GM18505 (cell line): ENCODE data around the gene FOXA2.

Experiments
- ATAC-seq: cut with Tn5 transposase; IDR thresholded peaks from one replicate; pipeline ENCODE4 v1.9.1; 2021; ENCODE audit not compliant: unreplicated experiment
- POLR2A ChIP-seq: IDR thresholded peaks from 4 replicates; pipeline ENCODE4 v1.6.1; 2011; ENCODE audit warnings: borderline replicate concordance; ENCODE audit not compliant: insufficient read depth, insufficient read length; ENCODE audit errors: extremely low read depth

FOXA2 gene

GRCh38 chr20:22579119-22579427 lies 5.3 kb downstream of the FOXA2 start:
- no peak for TF ChIP-seq POLR2A
- ATAC-seq: no peak

DNA sequence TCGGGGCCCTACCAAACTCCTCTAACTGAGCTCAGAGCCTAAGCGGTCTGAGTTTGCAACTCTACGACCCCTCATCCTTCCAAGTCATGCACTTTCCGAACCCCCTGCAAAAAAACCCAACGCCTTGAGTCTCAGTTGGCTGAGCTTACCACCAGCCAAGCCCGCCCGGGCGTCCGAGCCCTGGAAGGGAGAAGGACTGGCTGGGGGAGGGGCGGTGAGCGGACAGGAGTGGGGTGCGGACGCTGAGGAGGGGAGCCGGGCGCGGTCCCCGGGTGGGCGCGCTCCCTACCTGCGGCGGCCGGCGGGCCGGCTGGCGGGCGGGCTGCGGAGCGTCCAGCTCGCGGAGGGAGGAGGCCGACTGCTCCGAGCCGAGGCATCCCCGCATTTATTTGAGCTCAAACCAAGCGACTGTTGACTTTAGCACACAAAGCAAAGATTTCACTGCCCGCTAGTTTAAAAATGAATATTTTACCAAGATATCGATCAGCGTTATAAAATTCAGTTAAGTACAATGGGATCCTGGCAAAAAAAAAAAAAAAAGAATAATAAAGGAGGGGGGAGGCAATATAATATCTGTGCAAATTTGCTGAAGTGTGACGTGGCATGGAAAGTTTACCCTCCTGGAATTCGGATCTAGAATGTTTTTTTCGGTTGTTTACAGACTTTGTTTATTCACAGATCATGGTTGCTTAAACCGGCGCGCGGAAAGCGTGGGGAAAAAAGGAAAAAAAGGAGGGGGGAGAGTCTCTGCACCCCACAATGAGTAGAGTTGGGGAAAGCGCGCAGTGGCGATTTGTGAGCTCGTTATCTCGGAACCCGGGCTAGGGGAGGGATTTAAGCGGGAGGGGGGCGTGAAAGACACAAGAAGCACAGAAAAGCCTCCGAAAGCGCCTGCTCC lies 5.9 kb downstream of the FOXA2 start:
- no peak for ATAC-seq
- no peak for TF ChIP-seq POLR2A

DNA sequence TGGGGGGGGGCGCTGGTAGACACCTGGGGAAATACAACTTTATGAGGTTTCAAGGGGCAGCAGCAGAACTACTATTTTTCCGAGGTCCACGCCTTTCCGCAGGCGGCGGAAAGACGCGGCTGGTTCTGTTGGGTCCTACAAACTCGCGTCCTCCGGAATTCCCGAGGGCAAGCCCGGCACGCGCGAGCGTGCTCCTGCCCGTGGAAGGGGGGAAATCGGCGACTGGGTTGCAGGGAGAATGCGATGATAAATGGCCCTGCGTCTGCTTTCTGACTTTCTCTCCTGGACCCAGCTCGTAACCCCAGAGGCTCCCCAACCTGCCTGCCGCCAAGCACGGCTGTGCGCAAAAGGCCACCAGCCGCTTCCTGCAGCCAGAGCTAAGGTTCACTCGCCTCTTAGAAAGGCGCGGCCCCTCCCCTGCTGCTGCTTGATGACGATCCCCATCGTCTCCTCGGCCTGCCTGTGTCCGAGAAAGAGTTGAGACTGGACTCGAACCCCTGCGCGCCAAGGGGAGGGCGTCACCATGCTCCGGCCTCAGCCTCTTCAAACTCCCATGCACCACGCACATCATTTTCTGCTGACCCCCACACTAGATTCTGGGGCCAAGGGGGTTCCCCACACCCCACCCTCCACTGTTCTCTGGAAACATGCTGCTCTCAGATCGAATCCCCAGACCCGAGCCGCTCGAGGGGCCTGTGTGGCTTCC lies 6.7 kb downstream of the FOXA2 start:
- TF ChIP-seq POLR2A: no peak
- no peak for ATAC-seq

DNA sequence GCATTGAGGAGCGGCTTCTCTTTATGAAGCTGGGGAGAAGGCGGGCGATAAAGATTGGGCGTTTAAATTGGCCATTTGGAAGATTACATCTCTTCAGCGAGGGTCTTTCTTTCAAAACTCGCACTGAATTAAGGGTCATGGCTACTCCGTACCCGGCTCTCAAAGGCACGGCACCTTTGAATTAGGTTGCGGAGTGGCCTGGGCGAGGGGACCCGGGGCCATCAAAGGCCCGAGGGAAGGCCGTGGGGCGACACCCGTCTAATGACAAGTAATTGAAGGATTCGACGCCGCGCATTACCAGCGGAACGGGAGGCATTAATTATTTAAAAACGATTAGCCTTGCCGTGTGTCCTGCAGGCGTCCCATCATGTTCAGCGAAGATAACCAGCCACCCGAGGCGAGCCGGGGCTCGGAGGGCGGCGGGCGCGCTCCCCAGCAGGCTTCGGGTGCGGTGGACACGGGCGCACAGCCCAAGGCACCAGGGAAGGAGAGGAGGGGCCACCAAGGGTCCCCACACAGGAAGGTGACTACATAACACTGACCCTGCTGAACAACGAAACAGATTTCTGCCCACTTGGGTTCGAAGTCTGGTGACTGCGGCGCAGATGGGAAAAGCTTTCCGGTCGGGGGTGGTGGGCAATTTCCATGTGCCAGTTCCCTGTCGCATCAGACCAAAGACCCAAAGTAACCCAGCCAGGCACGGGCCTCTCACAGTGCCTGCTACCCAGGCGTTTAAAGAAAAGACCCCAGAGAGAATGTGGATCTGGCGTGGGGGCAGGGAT lies 7.4 kb downstream of the FOXA2 start:
- no peak for TF ChIP-seq POLR2A
- no peak for ATAC-seq

- no peak for ATAC-seq
- no peak for TF ChIP-seq POLR2A
Measured at GRCh38 chr20:22576273-22576672, 8.1 kb downstream of the FOXA2 start.

- ATAC-seq: no peak
- no peak for TF ChIP-seq POLR2A
Measured at GRCh38 chr20:22575737-22576136, 8.6 kb downstream of the FOXA2 start.

DNA sequence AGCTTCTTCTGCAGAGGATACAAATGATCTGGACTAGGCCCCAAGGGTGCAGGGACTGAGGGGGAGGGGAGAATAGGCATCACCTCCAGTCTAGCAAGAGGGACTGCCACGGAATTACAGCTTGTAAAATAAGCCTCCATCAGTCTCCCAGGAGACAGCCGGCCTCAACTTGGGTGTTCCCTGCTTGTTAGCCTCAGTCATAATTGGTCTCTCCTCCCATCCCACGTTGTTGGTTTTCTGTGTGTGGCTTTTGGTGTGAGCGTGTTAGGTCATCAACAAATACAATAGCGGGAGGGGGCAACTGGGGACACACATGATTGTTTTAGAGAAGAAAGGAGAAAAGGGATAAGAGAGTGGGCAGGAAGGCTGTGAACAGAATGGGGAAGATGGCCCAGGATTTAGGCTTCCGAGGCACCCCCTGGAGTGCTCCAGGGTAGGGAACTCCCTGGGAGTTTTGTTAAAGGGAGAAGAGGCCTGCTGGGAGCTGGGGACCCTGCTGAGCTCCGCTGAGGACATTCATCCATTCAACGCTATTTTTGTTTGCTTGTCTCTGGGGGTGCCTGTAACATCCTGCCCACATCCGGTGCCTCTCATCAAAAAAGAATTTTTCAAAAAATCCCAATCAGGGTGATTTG lies 9.2 kb downstream of the FOXA2 start:
- no peak for ATAC-seq
- TF ChIP-seq POLR2A: no peak

- no peak for TF ChIP-seq POLR2A
- no peak for ATAC-seq
Measured at GRCh38 chr20:22574545-22575086, 9.8 kb downstream of the FOXA2 start.

- ATAC-seq: no peak
- TF ChIP-seq POLR2A: no peak
Measured at GRCh38 chr20:22572491-22572890, 11.9 kb downstream of the FOXA2 start.

GRCh38 chr20:22572023-22572422 lies 12.3 kb downstream of the FOXA2 start:
- TF ChIP-seq POLR2A: no peak
- no peak for ATAC-seq

GRCh38 chr20:22569353-22569752 lies 15.0 kb downstream of the FOXA2 start:
- TF ChIP-seq POLR2A: no peak
- no peak for ATAC-seq

GRCh38 chr20:22568872-22569344 lies 15.5 kb downstream of the FOXA2 start:
- ATAC-seq: no peak

DNA sequence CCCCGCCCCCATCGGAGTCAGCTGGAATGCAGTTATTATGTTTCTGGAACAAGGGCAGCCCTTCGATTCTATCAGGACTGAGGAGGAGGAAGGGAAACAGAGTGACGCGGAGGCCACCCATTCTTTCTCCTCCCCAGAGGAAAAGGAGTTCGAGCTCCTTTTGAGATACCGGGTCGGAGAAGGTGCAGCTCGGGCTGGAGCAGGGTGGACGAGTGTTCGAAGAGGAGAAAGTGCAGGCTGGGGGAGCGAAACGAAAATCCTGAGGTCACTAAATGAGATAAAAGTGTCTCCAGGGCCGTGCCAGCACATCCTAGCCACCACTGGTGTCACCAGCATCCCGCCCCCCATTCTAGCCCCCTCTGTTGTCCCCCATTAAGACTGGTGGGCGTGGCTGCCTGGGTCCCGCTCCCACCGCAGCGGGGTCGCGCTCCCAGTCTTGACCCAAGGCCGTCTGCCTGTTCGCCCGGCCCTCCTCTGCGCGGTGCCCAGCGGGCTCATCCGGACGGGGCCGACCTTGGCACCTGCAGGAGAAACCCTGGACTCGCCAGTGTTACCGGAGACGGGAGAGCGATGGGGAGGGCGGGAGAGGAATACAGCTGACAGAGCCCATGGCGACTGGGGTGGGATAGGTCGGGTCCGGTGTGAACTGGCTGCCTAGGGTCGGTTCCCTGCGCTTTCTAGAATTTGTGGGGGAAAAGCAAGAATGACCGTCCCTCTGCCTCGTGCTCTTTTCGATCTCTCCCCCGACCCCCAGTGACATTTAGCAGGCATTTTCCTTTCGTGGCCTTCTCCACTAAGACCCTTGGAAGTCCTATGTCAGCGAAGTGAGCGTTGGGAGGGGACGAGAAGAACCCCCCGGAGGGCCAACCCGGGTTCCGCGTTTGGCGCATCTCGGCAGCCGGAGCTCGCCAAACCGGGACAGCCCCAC lies 16.2 kb downstream of the FOXA2 start:
- no peak for TF ChIP-seq POLR2A
- ATAC-seq: no peak

More at GRCh38 chr20:22568872-22569344, 15.5 kb downstream of the FOXA2 start:
- TF ChIP-seq POLR2A: no peak
